Thymus (tissue), 11 donors: Measurements from ENCODE around the gene SLC25A21. TPM values are rescaled to one million over a fixed set of nuclear protein-coding genes. Genes with fewer than 3 reads are reported as not detected.

Source experiments
- DNase-seq, 9 donors: peaks; one replicate each; pipeline ENCODE4 v3.0.0-alpha.2; 2013; ENCODE audit warnings: low spot score in 9 of 9, low read depth in 6 of 9, missing footprints in 1 of 9
- H3K27ac ChIP-seq, 2 donors: one replicate each; pipeline ENCODE4 v1.5.1; 2013; ENCODE audit warnings: control low read depth in 1 of 2, low read depth in 1 of 2, low read length in 1 of 2, mild to moderate bottlenecking in 1 of 2, moderate library complexity in 1 of 2
- H3K27me3 ChIP-seq, 2 donors: one replicate each; pipeline ENCODE4 v1.5.1; 2013; ENCODE audit warnings: low read length in 1 of 2; ENCODE audit not compliant: control insufficient read depth in 2 of 2, insufficient read depth in 1 of 2
- H3K36me3 ChIP-seq, 2 donors: one replicate each; pipeline ENCODE4 v1.5.1; 2013; ENCODE audit warnings: low read length in 1 of 2, mild to moderate bottlenecking in 1 of 2, moderate library complexity in 1 of 2; ENCODE audit not compliant: control insufficient read depth in 2 of 2, insufficient read depth in 2 of 2
- H3K4me1 ChIP-seq, 2 donors: one replicate each; pipeline ENCODE4 v1.5.1; 2013; ENCODE audit warnings: low read length in 2 of 2; ENCODE audit not compliant: control insufficient read depth in 2 of 2, insufficient read depth in 2 of 2
- H3K4me3 ChIP-seq, 2 donors: one replicate each; pipeline ENCODE4 v1.5.1; 2013; ENCODE audit warnings: low read length in 2 of 2, control low read depth in 1 of 2, mild to moderate bottlenecking in 1 of 2
- H3K9me3 ChIP-seq, 2 donors: one replicate each; pipeline ENCODE4 v1.5.1; 2013; ENCODE audit warnings: low read length in 1 of 2, mild to moderate bottlenecking in 1 of 2; ENCODE audit not compliant: control insufficient read depth in 2 of 2, insufficient read depth in 1 of 2
- WGBS: extraction: QIAGEN DNeasy Blood & Tissue Kit; methylation state at CpG from one replicate; pipeline ENCODE4 v1.1.7; 2013; 5-methylcytosine and 5-hydroxymethylcytosine counted together
- polyA plus RNA-seq: library from polyadenylated mRNA; stranded (reverse); fragments of 200-250 nt; gene quantifications from one replicate; pipeline ENCODE4 v1.2.3, GENCODE V29; 2013
- total RNA-seq: library from RNA; stranded (reverse); fragments of 120-200 nt; gene quantifications from one replicate; pipeline ENCODE4 v1.2.4, GENCODE V29; 2013
- donor health status: healthy.

The SLC25A21 gene
- total and polyA plus RNA-seq, 2 donors = 0.46 to 0.90 TPM

DNA sequence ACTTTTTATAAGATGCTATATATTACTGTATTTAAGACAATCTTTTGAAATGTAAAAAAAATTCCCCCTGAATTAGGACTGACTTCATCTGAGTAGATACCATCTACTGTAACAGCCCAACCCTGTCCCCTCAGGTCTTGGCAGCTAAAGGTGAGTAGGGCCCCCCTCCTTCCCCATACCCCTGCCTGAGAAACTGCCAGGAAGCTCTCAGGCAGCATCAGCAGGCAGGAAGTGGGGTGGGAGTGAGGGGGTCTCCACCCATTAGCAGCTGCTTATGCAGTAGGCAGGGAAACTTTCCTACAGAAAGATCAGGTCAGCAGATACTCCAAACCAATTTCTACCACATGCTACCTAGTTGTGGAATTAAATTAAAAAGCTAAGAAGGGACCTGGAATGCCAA lies 448.2 kb downstream of the SLC25A21 start:
- Histone ChIP-seq H3K4me1 (no peaks in the 10 kb centered on the region), H3K27me3 (no peaks in the 10 kb centered on the region), H3K27ac (no peak overlapping the region), H3K36me3 (no peaks in the 10 kb centered on the region), H3K9me3 (no peaks in the 10 kb centered on the region), H3K4me3 (no peak overlapping the region)
- no peak for DNase-seq

DNA sequence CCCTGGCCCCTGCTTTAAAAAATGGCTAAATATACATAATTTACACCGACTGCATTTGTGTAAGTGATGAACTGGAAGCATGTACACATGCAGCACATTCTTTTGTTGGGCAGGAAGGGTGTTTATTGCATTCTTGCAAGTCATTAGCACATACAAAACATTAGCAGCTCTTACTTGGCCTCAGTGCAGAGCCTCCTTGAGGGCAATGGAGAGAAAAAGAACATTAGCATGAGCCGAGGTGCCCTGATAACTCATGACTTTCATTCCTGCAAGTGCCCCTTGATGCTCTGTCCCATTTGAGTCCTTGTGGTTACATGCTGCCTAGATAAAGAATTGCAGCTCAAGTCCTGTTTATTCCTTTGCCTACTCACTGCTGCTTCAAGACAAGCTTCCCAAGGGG lies 448.9 kb downstream of the SLC25A21 start:
- no peaks in the 10 kb centered on the region for H3K9me3 ChIP-seq
- H3K4me1 ChIP-seq = no peaks in the 10 kb centered on the region
- no peaks in the 10 kb centered on the region for H3K36me3 ChIP-seq
- H3K27me3 ChIP-seq = no peaks in the 10 kb centered on the region
- no peak for DNase-seq
- H3K27ac ChIP-seq = no peak overlapping the region
- WGBS = 60% methylated on average over 2 of the region's 2 CpGs
- H3K4me3 ChIP-seq = no peak overlapping the region

DNA sequence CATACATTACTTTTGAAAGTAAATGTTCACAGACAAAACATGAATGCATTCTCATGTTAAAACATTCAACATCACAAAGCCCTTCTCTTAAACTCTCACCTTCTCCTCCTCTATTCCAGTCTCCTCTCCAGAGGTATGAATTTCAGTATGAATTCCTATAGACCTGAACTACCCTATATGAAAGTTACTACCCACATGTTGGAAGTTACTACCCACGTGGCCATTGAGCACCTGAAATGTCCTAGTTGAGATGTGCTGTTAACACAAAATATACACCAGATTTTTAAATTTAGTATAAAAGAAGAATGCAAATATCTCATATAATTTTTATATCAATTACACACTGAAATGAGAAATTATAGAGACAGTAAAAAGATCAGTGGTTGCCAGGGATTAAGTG lies 450.5 kb downstream of the SLC25A21 start:
- DNase-seq = no peak
- 90% methylated on average over 1 of the region's 1 CpG for WGBS
- H3K27me3 ChIP-seq = no peaks in the 10 kb centered on the region
- no peaks in the 10 kb centered on the region for H3K9me3 ChIP-seq
- H3K36me3 ChIP-seq = no peaks in the 10 kb centered on the region
- no peak overlapping the region for H3K4me3 ChIP-seq
- H3K4me1 ChIP-seq = no peaks in the 10 kb centered on the region
- H3K27ac ChIP-seq = no peak overlapping the region

DNA sequence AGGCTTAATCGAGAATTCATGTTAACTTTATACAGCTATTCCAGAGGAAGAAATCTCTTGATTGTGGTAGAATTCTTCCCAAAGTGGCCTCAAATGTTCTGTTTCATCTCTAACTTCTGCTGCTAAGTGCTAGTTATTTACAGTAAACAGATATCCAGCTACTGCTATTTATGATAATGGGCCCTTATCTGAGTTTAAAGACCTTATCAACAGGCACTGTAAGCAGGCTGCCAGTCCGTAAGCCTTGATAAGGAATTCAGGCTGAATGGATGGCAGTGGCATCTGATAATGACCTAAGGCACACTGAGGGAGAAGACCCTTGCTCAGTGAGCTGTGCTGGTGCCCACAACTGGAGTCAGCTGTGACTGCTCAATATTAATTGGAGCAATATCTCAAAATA lies 451.7 kb downstream of the SLC25A21 start:
- H3K27me3 ChIP-seq = no peaks in the 10 kb centered on the region
- WGBS = 90% methylated on average over 2 of the region's 2 CpGs
- DNase-seq = no peak
- no peak overlapping the region for H3K4me3 ChIP-seq
- H3K9me3 ChIP-seq = no peaks in the 10 kb centered on the region
- H3K36me3 ChIP-seq = no peaks in the 10 kb centered on the region
- no peak overlapping the region for H3K27ac ChIP-seq
- no peaks in the 10 kb centered on the region for H3K4me1 ChIP-seq

DNA sequence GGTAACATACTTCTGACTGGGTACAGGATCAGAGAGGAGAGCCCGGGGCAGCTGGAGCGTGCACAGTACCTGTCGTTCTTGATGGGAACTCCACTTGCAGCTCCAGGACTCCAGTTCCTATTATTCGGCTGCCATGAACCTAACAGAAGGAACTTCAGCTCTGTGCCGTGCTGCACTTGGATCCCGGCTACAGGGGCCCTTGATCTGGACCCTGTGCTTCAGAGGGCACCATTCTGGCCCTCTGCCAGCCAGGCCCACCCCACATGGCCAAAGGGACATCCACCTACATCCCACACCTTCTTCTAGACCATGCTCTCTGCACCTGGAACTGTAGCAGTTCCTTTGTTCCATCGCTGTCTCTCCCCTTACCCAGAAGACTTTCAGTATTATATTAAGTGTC lies 452.6 kb downstream of the SLC25A21 start:
- no peak overlapping the region for H3K27ac ChIP-seq
- no peaks in the 10 kb centered on the region for H3K36me3 ChIP-seq
- H3K27me3 ChIP-seq = no peaks in the 10 kb centered on the region
- DNase-seq = no peak
- WGBS = 92% methylated on average over 7 of the region's 7 CpGs
- no peaks in the 10 kb centered on the region for H3K9me3 ChIP-seq
- no peaks in the 10 kb centered on the region for H3K4me1 ChIP-seq
- no peak overlapping the region for H3K4me3 ChIP-seq

DNA sequence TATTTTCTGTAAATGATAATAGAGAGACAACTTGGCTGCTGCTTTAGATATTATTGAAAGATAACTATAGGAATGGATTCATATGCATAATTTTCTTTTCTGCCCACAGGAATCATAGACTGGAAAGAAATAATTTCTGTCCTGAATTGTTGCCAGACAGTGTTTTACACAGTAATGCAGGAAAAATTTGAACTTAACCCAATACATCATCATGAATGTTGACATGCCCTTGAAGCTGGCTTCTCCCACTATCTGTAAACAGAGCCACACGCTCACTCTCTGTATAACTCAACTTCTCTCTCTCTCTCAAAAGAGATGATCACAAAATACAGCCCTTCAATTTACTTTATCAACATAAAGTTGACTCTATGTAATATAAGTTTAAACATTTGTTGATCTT lies 454.2 kb downstream of the SLC25A21 start:
- Histone ChIP-seq H3K4me3 (no peak overlapping the region), H3K27ac (no peak overlapping the region), H3K36me3 (no peaks in the 10 kb centered on the region), H3K27me3 (no peaks in the 10 kb centered on the region), H3K9me3 (no peaks in the 10 kb centered on the region), H3K4me1 (no peaks in the 10 kb centered on the region)
- no peak for DNase-seq
- 89% methylated on average over 1 of the region's 1 CpG for WGBS

DNA sequence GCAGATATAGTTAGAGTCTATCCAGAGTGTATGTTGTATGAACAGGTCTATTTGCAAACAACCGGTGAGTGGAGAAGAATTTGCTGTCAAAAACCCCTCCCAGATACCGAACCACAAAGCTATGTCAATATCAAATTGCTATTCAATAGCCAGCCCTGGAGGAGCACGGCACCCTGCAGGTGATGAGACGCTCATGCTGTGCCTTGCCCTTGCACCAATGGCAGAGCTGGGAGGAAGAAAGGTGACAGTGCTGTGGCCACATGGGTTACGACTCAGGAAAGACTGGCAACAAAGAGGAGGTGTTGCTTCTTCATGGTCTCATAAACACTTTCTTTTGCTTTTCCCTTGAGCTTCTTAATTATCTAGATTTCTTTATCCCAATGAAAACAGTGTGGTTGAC lies 455.0 kb downstream of the SLC25A21 start:
- H3K27me3 ChIP-seq = no peaks in the 10 kb centered on the region
- no peaks in the 10 kb centered on the region for H3K36me3 ChIP-seq
- 57% methylated on average over 5 of the region's 5 CpGs for WGBS
- no peaks in the 10 kb centered on the region for H3K9me3 ChIP-seq
- H3K4me1 ChIP-seq = no peaks in the 10 kb centered on the region
- DNase-seq = no peak
- H3K4me3 ChIP-seq = no peak overlapping the region
- H3K27ac ChIP-seq = no peak overlapping the region

DNA sequence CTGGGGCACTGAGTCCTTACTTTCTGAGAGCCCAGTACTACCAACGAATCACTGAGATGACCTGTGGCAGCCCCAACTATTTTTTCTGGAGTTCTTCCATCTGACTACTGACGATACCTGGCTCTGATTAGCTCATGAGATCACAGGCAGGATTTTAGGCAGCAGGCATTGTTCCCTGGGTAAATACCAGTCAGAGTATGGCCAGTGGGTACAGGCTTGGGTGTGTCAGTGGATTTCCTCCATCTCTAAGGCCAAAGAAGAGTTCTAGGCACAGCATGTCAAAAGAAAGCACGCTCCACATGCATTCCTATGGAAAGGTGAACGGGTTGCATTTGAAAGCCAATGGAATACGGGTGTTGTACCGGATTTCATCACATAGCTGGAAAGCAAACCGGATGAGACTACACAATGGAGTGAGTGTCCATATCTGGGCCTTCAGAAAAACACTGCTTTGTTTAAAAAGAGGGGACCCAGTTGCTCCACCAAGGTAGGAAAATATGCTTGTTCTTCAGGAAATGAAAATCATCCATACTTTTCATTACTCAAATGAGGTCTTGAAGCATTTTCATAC lies 455.7 kb downstream of the SLC25A21 start:
- H3K36me3 ChIP-seq = no peaks in the 10 kb centered on the region
- H3K4me1 ChIP-seq = no peaks in the 10 kb centered on the region
- WGBS = 83% methylated on average over 7 of the region's 7 CpGs
- no peak overlapping the region for H3K4me3 ChIP-seq
- no peaks in the 10 kb centered on the region for H3K9me3 ChIP-seq
- DNase-seq = no peak
- H3K27me3 ChIP-seq = no peaks in the 10 kb centered on the region
- no peak overlapping the region for H3K27ac ChIP-seq

DNA sequence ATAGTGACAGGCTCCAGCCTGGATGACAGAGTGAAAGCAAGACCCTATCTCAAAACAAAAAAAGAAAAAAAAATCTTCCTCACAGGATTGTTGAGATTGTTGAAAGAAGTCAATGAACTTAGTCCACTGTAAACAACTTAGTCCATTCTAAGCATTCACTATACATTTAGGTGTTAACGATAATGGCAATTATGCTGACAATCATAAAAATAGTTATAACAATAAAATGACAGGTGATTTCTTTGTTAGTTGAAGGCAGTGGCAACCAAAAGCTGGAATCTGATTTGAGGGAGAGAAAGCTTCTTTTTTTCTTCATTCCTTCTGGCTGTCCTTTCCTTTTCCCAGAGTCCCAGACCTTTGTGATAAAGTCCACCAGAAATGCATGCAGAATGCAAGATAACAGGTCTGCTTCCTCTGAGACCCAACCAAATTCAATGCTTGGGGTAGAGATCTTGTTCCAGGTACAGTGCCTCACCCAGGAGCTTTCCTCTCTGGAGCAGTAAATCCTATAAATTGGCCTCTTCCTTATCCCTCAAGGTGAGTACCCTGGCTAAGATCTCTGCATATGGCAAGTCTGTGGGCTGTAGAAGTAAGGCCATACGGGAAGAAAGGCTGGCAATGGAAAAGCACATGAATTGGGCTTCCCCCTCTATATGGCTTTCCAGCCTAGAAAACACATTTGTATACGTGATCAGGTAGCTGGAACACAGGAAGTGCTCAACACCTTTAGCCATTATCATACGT lies 458.3 kb downstream of the SLC25A21 start:
- Histone ChIP-seq H3K4me3 (no peak overlapping the region), H3K4me1 (no peaks in the 10 kb centered on the region), H3K36me3 (no peaks in the 10 kb centered on the region), H3K9me3 (no peaks in the 10 kb centered on the region), H3K27me3 (no peaks in the 10 kb centered on the region), H3K27ac (no peak overlapping the region)
- WGBS = 82% methylated on average over 4 of the region's 4 CpGs
- no peak for DNase-seq
